ENCODE data around the gene KRT7.

KRT7 gene

GRCh38 chr12:52262286-52262685, 29.2 kb downstream of the KRT7 start:
- Histone ChIP-seq H3K79me2 (ENCODE audit: control insufficient read depth, insufficient read depth, low read length) (no peaks in the 10 kb centered on the region), H2AK5ac (ENCODE audit: low read length) (no peak overlapping the region), H3K79me1 (ENCODE audit: low read length) (no peaks in the 10 kb centered on the region), H3K18ac (ENCODE audit: low read length) (no peak overlapping the region), H3K9ac (ENCODE audit: low read length) (no peak overlapping the region), H3K4me2 (ENCODE audit: low read length) (no peak overlapping the region), H3K56ac (ENCODE audit: low read length) (no peak overlapping the region), H4K5ac (ENCODE audit: low read length) (no peak overlapping the region), H3K36me3 (ENCODE audit: control insufficient read depth, insufficient read depth, low read length) (no peaks in the 10 kb centered on the region), H3K27ac (ENCODE audit: low read depth, low read length) (no peak overlapping the region), H2BK5ac (ENCODE audit: low read length) (no peak overlapping the region), H2BK15ac (replicated peaks; ENCODE audit: low read depth) (no peak overlapping the region), H3K4me1 (ENCODE audit: control insufficient read depth, low read depth, low read length) (no peaks in the 10 kb centered on the region), H3K4ac (ENCODE audit: low read depth, low read length) (no peak overlapping the region), H3K23ac (ENCODE audit: low read length) (no peak overlapping the region), H2BK120ac (ENCODE audit: low read depth, low read length) (no peak overlapping the region), H3K27me3 (ENCODE audit: insufficient read depth, low read length, poor library complexity) (peaks cover 8% of the 10 kb centered on the region), H3K4me3 (ENCODE audit: low read length) (no peak overlapping the region), H4K8ac (ENCODE audit: low read depth, low read length) (no peak overlapping the region)
- no CpG with 5 or more reads among the region's 3 CpGs for WGBS (ENCODE audit: extremely low coverage, insufficient coverage, low lambda C conversion rate)
- DNase-seq: no peak

DNA sequence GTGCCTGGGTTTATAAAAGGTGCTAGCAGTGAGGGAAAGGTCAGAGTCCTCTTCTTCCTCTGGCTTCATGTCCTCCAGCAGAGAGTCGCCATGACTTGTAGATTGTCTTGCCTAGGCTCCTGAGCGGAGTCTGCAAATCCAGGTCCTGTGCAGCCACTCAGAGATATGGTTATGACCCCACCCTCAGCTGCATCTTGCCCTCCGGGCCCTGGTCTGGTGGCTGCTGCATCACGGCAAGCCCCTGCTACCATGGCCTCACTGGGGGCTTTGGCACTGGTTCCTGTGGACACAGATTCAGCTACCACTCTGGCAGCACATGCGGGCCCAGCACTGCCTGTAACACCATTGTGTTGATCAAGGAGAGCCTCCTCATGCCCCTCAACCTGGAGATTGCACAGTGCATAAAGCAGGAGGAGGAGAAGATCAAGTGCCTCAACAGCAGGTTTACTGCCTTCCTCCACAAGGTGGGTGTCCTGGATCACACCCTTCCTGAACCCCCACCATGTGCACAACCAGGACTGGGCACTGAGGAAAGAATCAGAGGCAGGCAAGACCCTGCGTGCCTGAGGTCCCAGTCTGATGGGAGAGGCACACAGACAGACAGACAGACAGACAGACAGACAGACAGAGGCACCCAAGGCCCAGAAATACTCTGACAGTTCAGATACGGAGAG, 30.9 kb downstream of the KRT7 start:
- no peak overlapping the region for H3K4me2 ChIP-seq (ENCODE audit: low read length)
- no peak overlapping the region for H3K4me3 ChIP-seq (ENCODE audit: low read length)
- H2AK5ac ChIP-seq (ENCODE audit: low read length): no peak overlapping the region
- peaks cover 3% of the 10 kb centered on the region for H3K27me3 ChIP-seq (ENCODE audit: insufficient read depth, low read length, poor library complexity)
- no peak overlapping the region for H3K56ac ChIP-seq (ENCODE audit: low read length)
- no peak overlapping the region for H3K27ac ChIP-seq (ENCODE audit: low read depth, low read length)
- H3K9ac ChIP-seq (ENCODE audit: low read length): no peak overlapping the region
- no peaks in the 10 kb centered on the region for H3K4me1 ChIP-seq (ENCODE audit: control insufficient read depth, low read depth, low read length)
- no peak overlapping the region for H3K23ac ChIP-seq (ENCODE audit: low read length)
- no peak overlapping the region for H2BK5ac ChIP-seq (ENCODE audit: low read length)
- H3K36me3 ChIP-seq (ENCODE audit: control insufficient read depth, insufficient read depth, low read length): no peaks in the 10 kb centered on the region
- H2BK15ac ChIP-seq (replicated peaks; ENCODE audit: low read depth): no peak overlapping the region
- H4K8ac ChIP-seq (ENCODE audit: low read depth, low read length): no peak overlapping the region
- no CpG with 5 or more reads among the region's 7 CpGs for WGBS (ENCODE audit: extremely low coverage, insufficient coverage, low lambda C conversion rate)
- DNase-seq: no peak
- H3K18ac ChIP-seq (ENCODE audit: low read length): no peak overlapping the region
- no peaks in the 10 kb centered on the region for H3K79me2 ChIP-seq (ENCODE audit: control insufficient read depth, insufficient read depth, low read length)
- no peaks in the 10 kb centered on the region for H3K79me1 ChIP-seq (ENCODE audit: low read length)
- no peak overlapping the region for H2BK120ac ChIP-seq (ENCODE audit: low read depth, low read length)
- H4K5ac ChIP-seq (ENCODE audit: low read length): no peak overlapping the region
- H3K4ac ChIP-seq (ENCODE audit: low read depth, low read length): no peak overlapping the region

DNA sequence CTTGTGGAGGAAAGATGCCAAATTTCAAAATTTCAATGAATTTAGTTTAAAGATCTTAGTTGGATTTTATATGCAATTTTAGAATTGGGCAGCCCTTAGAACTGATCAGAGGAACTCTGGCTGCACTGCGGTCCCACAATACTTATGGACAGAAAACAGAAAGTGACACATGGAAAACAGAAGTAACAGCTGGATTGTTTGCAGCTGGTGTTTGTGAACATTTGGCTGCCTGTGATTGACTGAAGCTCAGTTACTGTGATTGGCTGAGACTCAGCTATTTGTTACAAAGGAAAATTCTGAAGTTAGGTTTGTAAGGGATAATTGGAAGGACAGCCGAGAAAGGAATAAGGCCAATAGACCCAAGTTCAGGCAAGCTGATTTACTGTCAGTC, 31.4 kb downstream of the KRT7 start:
- no peaks in the 10 kb centered on the region for H3K79me1 ChIP-seq (ENCODE audit: low read length)
- H3K4ac ChIP-seq (ENCODE audit: low read depth, low read length): no peak overlapping the region
- H4K5ac ChIP-seq (ENCODE audit: low read length): no peak overlapping the region
- H3K27me3 ChIP-seq (ENCODE audit: insufficient read depth, low read length, poor library complexity): no peaks in the 10 kb centered on the region
- H4K8ac ChIP-seq (ENCODE audit: low read depth, low read length): no peak overlapping the region
- no peak for DNase-seq
- no peak overlapping the region for H2AK5ac ChIP-seq (ENCODE audit: low read length)
- H3K23ac ChIP-seq (ENCODE audit: low read length): no peak overlapping the region
- WGBS (ENCODE audit: extremely low coverage, insufficient coverage, low lambda C conversion rate): no CpG with 5 or more reads among the region's 2 CpGs
- H3K18ac ChIP-seq (ENCODE audit: low read length): no peak overlapping the region
- no peaks in the 10 kb centered on the region for H3K79me2 ChIP-seq (ENCODE audit: control insufficient read depth, insufficient read depth, low read length)
- H3K27ac ChIP-seq (ENCODE audit: low read depth, low read length): no peak overlapping the region
- no peak overlapping the region for H3K9ac ChIP-seq (ENCODE audit: low read length)
- H3K4me3 ChIP-seq (ENCODE audit: low read length): no peak overlapping the region
- H2BK120ac ChIP-seq (ENCODE audit: low read depth, low read length): no peak overlapping the region
- H3K56ac ChIP-seq (ENCODE audit: low read length): no peak overlapping the region
- no peak overlapping the region for H2BK5ac ChIP-seq (ENCODE audit: low read length)
- no peak overlapping the region for H2BK15ac ChIP-seq (replicated peaks; ENCODE audit: low read depth)
- H3K36me3 ChIP-seq (ENCODE audit: control insufficient read depth, insufficient read depth, low read length): no peaks in the 10 kb centered on the region
- no peaks in the 10 kb centered on the region for H3K4me1 ChIP-seq (ENCODE audit: control insufficient read depth, low read depth, low read length)
- no peak overlapping the region for H3K4me2 ChIP-seq (ENCODE audit: low read length)

- H3K56ac ChIP-seq (ENCODE audit: low read length): no peak overlapping the region
- H4K8ac ChIP-seq (ENCODE audit: low read depth, low read length): no peak overlapping the region
- no peak overlapping the region for H4K5ac ChIP-seq (ENCODE audit: low read length)
- no peak overlapping the region for H3K4me2 ChIP-seq (ENCODE audit: low read length)
- no peak overlapping the region for H3K4ac ChIP-seq (ENCODE audit: low read depth, low read length)
- DNase-seq: no peak
- H2BK120ac ChIP-seq (ENCODE audit: low read depth, low read length): no peak overlapping the region
- no peaks in the 10 kb centered on the region for H3K79me1 ChIP-seq (ENCODE audit: low read length)
- H3K27ac ChIP-seq (ENCODE audit: low read depth, low read length): no peak overlapping the region
- H2AK5ac ChIP-seq (ENCODE audit: low read length): no peak overlapping the region
- no peaks in the 10 kb centered on the region for H3K27me3 ChIP-seq (ENCODE audit: insufficient read depth, low read length, poor library complexity)
- H3K79me2 ChIP-seq (ENCODE audit: control insufficient read depth, insufficient read depth, low read length): no peaks in the 10 kb centered on the region
- no peak overlapping the region for H2BK15ac ChIP-seq (replicated peaks; ENCODE audit: low read depth)
- no peak overlapping the region for H3K9ac ChIP-seq (ENCODE audit: low read length)
- H3K18ac ChIP-seq (ENCODE audit: low read length): no peak overlapping the region
- no peak overlapping the region for H3K23ac ChIP-seq (ENCODE audit: low read length)
- no peak overlapping the region for H2BK5ac ChIP-seq (ENCODE audit: low read length)
- H3K4me3 ChIP-seq (ENCODE audit: low read length): no peak overlapping the region
- H3K4me1 ChIP-seq (ENCODE audit: control insufficient read depth, low read depth, low read length): no peaks in the 10 kb centered on the region
- no CpG with 5 or more reads among the region's 2 CpGs for WGBS (ENCODE audit: extremely low coverage, insufficient coverage, low lambda C conversion rate)
- H3K36me3 ChIP-seq (ENCODE audit: control insufficient read depth, insufficient read depth, low read length): no peaks in the 10 kb centered on the region
Observed at GRCh38 chr12:52266514-52266913, 33.5 kb downstream of the KRT7 start.

GRCh38 chr12:52267266-52267665, 34.2 kb downstream of the KRT7 start:
- WGBS (ENCODE audit: extremely low coverage, insufficient coverage, low lambda C conversion rate): no CpG with 5 or more reads among the region's 3 CpGs

GRCh38 chr12:52267699-52268098, 34.7 kb downstream of the KRT7 start:
- Histone ChIP-seq H2BK5ac (ENCODE audit: low read length) (no peak overlapping the region), H3K27ac (ENCODE audit: low read depth, low read length) (no peak overlapping the region), H4K8ac (ENCODE audit: low read depth, low read length) (no peak overlapping the region), H4K5ac (ENCODE audit: low read length) (no peak overlapping the region), H3K4me1 (ENCODE audit: control insufficient read depth, low read depth, low read length) (no peaks in the 10 kb centered on the region), H3K27me3 (ENCODE audit: insufficient read depth, low read length, poor library complexity) (no peaks in the 10 kb centered on the region), H3K56ac (ENCODE audit: low read length) (no peak overlapping the region), H3K4me3 (ENCODE audit: low read length) (no peak overlapping the region), H3K4ac (ENCODE audit: low read depth, low read length) (no peak overlapping the region), H3K79me2 (ENCODE audit: control insufficient read depth, insufficient read depth, low read length) (no peaks in the 10 kb centered on the region), H3K79me1 (ENCODE audit: low read length) (no peaks in the 10 kb centered on the region), H3K9ac (ENCODE audit: low read length) (no peak overlapping the region), H3K36me3 (ENCODE audit: control insufficient read depth, insufficient read depth, low read length) (no peaks in the 10 kb centered on the region), H3K4me2 (ENCODE audit: low read length) (no peak overlapping the region), H2BK15ac (replicated peaks; ENCODE audit: low read depth) (no peak overlapping the region), H2BK120ac (ENCODE audit: low read depth, low read length) (no peak overlapping the region), H2AK5ac (ENCODE audit: low read length) (no peak overlapping the region), H3K23ac (ENCODE audit: low read length) (no peak overlapping the region), H3K18ac (ENCODE audit: low read length) (no peak overlapping the region)
- WGBS (ENCODE audit: extremely low coverage, insufficient coverage, low lambda C conversion rate): no CpG with 5 or more reads among the region's 3 CpGs
- DNase-seq: no peak

More at GRCh38 chr12:52267266-52267665, 34.2 kb downstream of the KRT7 start:
- H3K4me1 ChIP-seq (ENCODE audit: control insufficient read depth, low read depth, low read length): no peaks in the 10 kb centered on the region
- H3K27ac ChIP-seq (ENCODE audit: low read depth, low read length): no peak overlapping the region
- no peaks in the 10 kb centered on the region for H3K79me2 ChIP-seq (ENCODE audit: control insufficient read depth, insufficient read depth, low read length)
- no peak overlapping the region for H4K5ac ChIP-seq (ENCODE audit: low read length)
- no peak overlapping the region for H3K4me2 ChIP-seq (ENCODE audit: low read length)
- no peak overlapping the region for H3K9ac ChIP-seq (ENCODE audit: low read length)
- no peaks in the 10 kb centered on the region for H3K27me3 ChIP-seq (ENCODE audit: insufficient read depth, low read length, poor library complexity)
- no peak overlapping the region for H4K8ac ChIP-seq (ENCODE audit: low read depth, low read length)
- H3K23ac ChIP-seq (ENCODE audit: low read length): no peak overlapping the region
- no peak overlapping the region for H3K4ac ChIP-seq (ENCODE audit: low read depth, low read length)
- H2AK5ac ChIP-seq (ENCODE audit: low read length): no peak overlapping the region
- no peak overlapping the region for H2BK120ac ChIP-seq (ENCODE audit: low read depth, low read length)
- H3K18ac ChIP-seq (ENCODE audit: low read length): no peak overlapping the region
- no peak for DNase-seq
- H2BK15ac ChIP-seq (replicated peaks; ENCODE audit: low read depth): no peak overlapping the region
- no peak overlapping the region for H3K4me3 ChIP-seq (ENCODE audit: low read length)
- no peak overlapping the region for H2BK5ac ChIP-seq (ENCODE audit: low read length)
- H3K79me1 ChIP-seq (ENCODE audit: low read length): no peaks in the 10 kb centered on the region
- no peaks in the 10 kb centered on the region for H3K36me3 ChIP-seq (ENCODE audit: control insufficient read depth, insufficient read depth, low read length)
- no peak overlapping the region for H3K56ac ChIP-seq (ENCODE audit: low read length)

All from mesendoderm (in vitro differentiated cells).